Measurements from ENCODE around the gene ZBTB7A.

ZBTB7A gene

GRCh38 chr19:4083677-4084546 is 17.2 kb upstream of the ZBTB7A start:
- peaks cover 12% of the 10 kb centered on the region for H3K4me1 ChIP-seq (ENCODE audit: insufficient read depth, low read length, poor library complexity, severe bottlenecking)
- H3K9me3 ChIP-seq (ENCODE audit: insufficient read depth, low read depth, low read length) = no peaks in the 10 kb centered on the region
- no peaks in the 10 kb centered on the region for H3K79me2 ChIP-seq (ENCODE audit: insufficient read depth, low read length)
- peaks cover 4% of the 10 kb centered on the region; the same call in 1 of the 2 replicates for H3F3A ChIP-seq (ENCODE audit: low read depth)
- no peak overlapping the region for H3K9ac ChIP-seq (ENCODE audit: low read depth, low read length, poor library complexity, severe bottlenecking)
- H3K36me3 ChIP-seq (ENCODE audit: insufficient read depth, low read length) = no peaks in the 10 kb centered on the region
- H3K4me2 ChIP-seq (ENCODE audit: low read depth, low read length, poor library complexity, severe bottlenecking) = no peak overlapping the region
- no peak overlapping the region for H2AFZ ChIP-seq (ENCODE audit: low read length)
- no peak overlapping the region for H3K4me3 ChIP-seq (ENCODE audit: low read length, poor library complexity, severe bottlenecking)
- no peaks in the 10 kb centered on the region for H4K20me1 ChIP-seq (ENCODE audit: insufficient read depth, low read length, poor library complexity, severe bottlenecking)
- no peaks in the 10 kb centered on the region for H3K9me2 ChIP-seq (replicated peaks; ENCODE audit: low read depth, low read length)
- H3K27me3 ChIP-seq (ENCODE audit: insufficient read depth, low read length, poor library complexity, severe bottlenecking) = no peaks in the 10 kb centered on the region
- TF ChIP-seq CTCF (conservative IDR thresholded peaks at IDR 0.05; ENCODE audit: low read length) (no peak), EZH2phosphoT487 (IDR thresholded peaks at IDR 0.05; ENCODE audit: borderline replicate concordance) (no peak)

GRCh38 chr19:4082172-4082571 is 15.5 kb upstream of the ZBTB7A start:
- Histone ChIP-seq H3K9me2 (replicated peaks; ENCODE audit: low read depth, low read length) (no peaks in the 10 kb centered on the region), H3K4me1 (ENCODE audit: insufficient read depth, low read length, poor library complexity, severe bottlenecking) (no peaks in the 10 kb centered on the region), H3K4me3 (ENCODE audit: low read length, poor library complexity, severe bottlenecking) (no peak overlapping the region), H3K9me3 (ENCODE audit: insufficient read depth, low read depth, low read length) (no peaks in the 10 kb centered on the region), H3K36me3 (ENCODE audit: insufficient read depth, low read length) (no peaks in the 10 kb centered on the region), H3K4me2 (ENCODE audit: low read depth, low read length, poor library complexity, severe bottlenecking) (no peak overlapping the region), H4K20me1 (ENCODE audit: insufficient read depth, low read length, poor library complexity, severe bottlenecking) (no peaks in the 10 kb centered on the region), H2AFZ (ENCODE audit: low read length) (no peak overlapping the region), H3K27me3 (ENCODE audit: insufficient read depth, low read length, poor library complexity, severe bottlenecking) (no peaks in the 10 kb centered on the region), H3K79me2 (ENCODE audit: insufficient read depth, low read length) (no peaks in the 10 kb centered on the region), H3K9ac (ENCODE audit: low read depth, low read length, poor library complexity, severe bottlenecking) (no peak overlapping the region), H3F3A (ENCODE audit: low read depth) (no peaks in the 10 kb centered on the region)
- no peak for TF ChIP-seq EZH2phosphoT487 (IDR thresholded peaks at IDR 0.05; ENCODE audit: borderline replicate concordance)
- TF ChIP-seq CTCF (conservative IDR thresholded peaks at IDR 0.05; ENCODE audit: low read length) = no peak

GRCh38 chr19:4081441-4082129 is 14.9 kb upstream of the ZBTB7A start:
- H3K36me3 ChIP-seq (ENCODE audit: insufficient read depth, low read length) = no peaks in the 10 kb centered on the region
- no peaks in the 10 kb centered on the region for H3K9me2 ChIP-seq (replicated peaks; ENCODE audit: low read depth, low read length)
- H2AFZ ChIP-seq (ENCODE audit: low read length) = no peak overlapping the region
- H3K4me1 ChIP-seq (ENCODE audit: insufficient read depth, low read length, poor library complexity, severe bottlenecking) = no peaks in the 10 kb centered on the region
- H3K4me2 ChIP-seq (ENCODE audit: low read depth, low read length, poor library complexity, severe bottlenecking) = no peak overlapping the region
- no peaks in the 10 kb centered on the region for H3K79me2 ChIP-seq (ENCODE audit: insufficient read depth, low read length)
- TF ChIP-seq EZH2phosphoT487 (IDR thresholded peaks at IDR 0.05; ENCODE audit: borderline replicate concordance) (no peak), CTCF (conservative IDR thresholded peaks at IDR 0.05; ENCODE audit: low read length) (no peak)
- H3K4me3 ChIP-seq (ENCODE audit: low read length, poor library complexity, severe bottlenecking) = no peak overlapping the region
- H3K27me3 ChIP-seq (ENCODE audit: insufficient read depth, low read length, poor library complexity, severe bottlenecking) = no peaks in the 10 kb centered on the region
- no peaks in the 10 kb centered on the region for H4K20me1 ChIP-seq (ENCODE audit: insufficient read depth, low read length, poor library complexity, severe bottlenecking)
- no peak overlapping the region for H3K9ac ChIP-seq (ENCODE audit: low read depth, low read length, poor library complexity, severe bottlenecking)
- no peaks in the 10 kb centered on the region for H3F3A ChIP-seq (ENCODE audit: low read depth)
- no peaks in the 10 kb centered on the region for H3K9me3 ChIP-seq (ENCODE audit: insufficient read depth, low read depth, low read length)

All from Loucy (cell line).